Neural cell (in vitro differentiated cells): Measurements from ENCODE around the gene TMCC1. TPM values are rescaled to one million over a fixed set of nuclear protein-coding genes. Genes with fewer than 3 reads are reported as not detected.

Experiments used
- H2AFZ ChIP-seq: fragments of 200-600, 300-800 bp; sonication (generic), shearing (Covaris generic); 2 replicates; pipeline ENCODE4 v1.6.0; 2014; ENCODE audit warnings: low read depth, mild to moderate bottlenecking, antibody characterized with exemption, low read length, moderate library complexity
- H3F3A ChIP-seq: fragments of 200-600 bp; shearing (Covaris generic); 2 replicates; pipeline ENCODE4 v1.6.1; 2016; ENCODE audit warnings: mild to moderate bottlenecking, moderate library complexity, mixed read lengths, antibody characterized with exemption, low read length; ENCODE audit not compliant: insufficient read depth, poor library complexity, severe bottlenecking
- H3K27ac ChIP-seq: fragments of 200-600, 300-800 bp; sonication (generic), shearing (Covaris generic); 2 replicates; pipeline ENCODE4 v1.5.1; 2014; ENCODE audit warnings: mild to moderate bottlenecking, low read length, moderate library complexity
- H3K27me3 ChIP-seq: fragments of 300-800, 200-600 bp; sonication (generic), shearing (Covaris generic); 2 replicates; pipeline ENCODE4 v1.6.0; 2014; ENCODE audit warnings: mild to moderate bottlenecking, low read depth, low read length, moderate library complexity; ENCODE audit not compliant: insufficient read depth
- H3K36me3 ChIP-seq: fragments of 300-800, 200-600 bp; sonication (generic), shearing (Covaris generic); 2 replicates; pipeline ENCODE4 v1.5.1; 2014; ENCODE audit warnings: mild to moderate bottlenecking, antibody characterized with exemption, low read length, moderate library complexity; ENCODE audit not compliant: insufficient read depth
- H3K4me2 ChIP-seq: fragments of 300-800, 200-600 bp; sonication (generic), shearing (Covaris generic); 2 replicates; pipeline ENCODE4 v1.6.0; 2014; ENCODE audit warnings: mild to moderate bottlenecking, low read length
- H3K4me3 ChIP-seq: fragments of 300-800, 200-600 bp; sonication (generic), shearing (Covaris generic); 2 replicates; pipeline ENCODE4 v1.5.1; 2014; ENCODE audit warnings: mild to moderate bottlenecking, low read length, moderate library complexity
- H3K79me2 ChIP-seq: fragments of 200-600 bp; shearing (Covaris generic); replicated peaks from 2 replicates; pipeline ENCODE4 v1.6.0; 2014; ENCODE audit warnings: mild to moderate bottlenecking, low read length, moderate library complexity; ENCODE audit not compliant: insufficient read depth
- H3K9ac ChIP-seq: fragments of 300-800, 200-600 bp; sonication (generic), shearing (Covaris generic); 2 replicates; pipeline ENCODE4 v1.6.1; 2016; ENCODE audit warnings: mild to moderate bottlenecking, low read length, mixed read lengths
- H3K9me2 ChIP-seq: fragments of 200-600 bp; shearing (Covaris generic); 2 replicates; pipeline ENCODE4 v1.6.1; 2016; ENCODE audit warnings: mild to moderate bottlenecking, low read length, mixed read lengths; ENCODE audit not compliant: insufficient read depth
- H3K9me3 ChIP-seq: fragments of 200-600, 300-800 bp; sonication (generic), shearing (Covaris generic); 2 replicates; pipeline ENCODE4 v1.6.1; 2016; ENCODE audit warnings: mild to moderate bottlenecking, mixed run types, low read length, moderate library complexity, mixed read lengths
- H4K20me1 ChIP-seq: fragments of 200-600 bp; shearing (Covaris generic); 2 replicates; pipeline ENCODE4 v1.6.1; 2016; ENCODE audit warnings: mild to moderate bottlenecking, mixed run types; ENCODE audit not compliant: insufficient read depth
- CTCF ChIP-seq: fragments of 450-650 bp; IDR thresholded peaks from 2 replicates; pipeline ENCODE4 v1.5.1; 2014; ENCODE audit warnings: antibody characterized with exemption, mild to moderate bottlenecking, moderate library complexity; ENCODE audit not compliant: poor library complexity, severe bottlenecking
- EP300 ChIP-seq: fragments of 450-650 bp; conservative IDR thresholded peaks from 2 replicates; pipeline ENCODE4 v1.6.1; 2014; ENCODE audit warnings: antibody characterized with exemption, mild to moderate bottlenecking, moderate library complexity; ENCODE audit not compliant: poor library complexity, severe bottlenecking
- EZH2 ChIP-seq: fragments of 200-600, 300-800 bp; shearing (Covaris generic), sonication (generic); IDR thresholded peaks from 2 replicates; pipeline ENCODE4 v1.6.1; 2014; ENCODE audit warnings: antibody characterized with exemption, low read length, borderline replicate concordance, mild to moderate bottlenecking; ENCODE audit not compliant: insufficient read depth, poor library complexity, severe bottlenecking
- MXI1 ChIP-seq: fragments of 450-650 bp; conservative IDR thresholded peaks from 2 replicates; pipeline ENCODE4 v1.6.1; 2014; ENCODE audit warnings: antibody characterized with exemption, mild to moderate bottlenecking; ENCODE audit not compliant: poor library complexity, severe bottlenecking
- POLR2AphosphoS5 ChIP-seq: IDR thresholded peaks from 2 replicates; pipeline ENCODE4 v1.6.1; 2012
- RAD21 ChIP-seq: fragments of 450-650 bp; conservative IDR thresholded peaks from 2 replicates; pipeline ENCODE4 v1.6.1; 2014; ENCODE audit warnings: antibody characterized with exemption, mild to moderate bottlenecking, moderate library complexity
- REST ChIP-seq: IDR thresholded peaks from 2 replicates; pipeline ENCODE4 v1.6.1; 2012; ENCODE audit warnings: borderline replicate concordance
- SMC3 ChIP-seq: fragments of 450-650 bp; conservative IDR thresholded peaks from 2 replicates; pipeline ENCODE4 v1.6.1; 2014; ENCODE audit warnings: antibody characterized with exemption, mild to moderate bottlenecking, moderate library complexity; ENCODE audit not compliant: poor library complexity
- TAF1 ChIP-seq: IDR thresholded peaks from 2 replicates; pipeline ENCODE4 v1.6.1; 2012; ENCODE audit warnings: low read depth
- polyA plus RNA-seq: library from polyadenylated mRNA; depleted of rRNA; stranded (reverse); fragments of >200 nt; gene quantifications from 2 replicates; pipeline ENCODE4 v1.2.3, GENCODE V29; 2014

TMCC1 gene
- polyA plus RNA-seq, 1 donor from 2014 or later: 25.0 TPM

- TF ChIP-seq REST: no peak
These were observed 46.6 kb upstream of the TMCC1 start (continued) for GRCh38 chr3:129940086-129940485.

GRCh38 chr3:129938140-129938930 lies 44.8 kb upstream of the TMCC1 start:
- Histone ChIP-seq H4K20me1 (no peaks in the 10 kb centered on the region), H2AFZ (no peak overlapping the region), H3K4me3 (no peak overlapping the region), H3K9me2 (no peaks in the 10 kb centered on the region), H3K79me2 (no peaks in the 10 kb centered on the region), H3K4me2 (no peak overlapping the region), H3K9ac (no peak overlapping the region), H3K36me3 (no peaks in the 10 kb centered on the region), H3K27me3 (no peaks in the 10 kb centered on the region), H3K27ac (no peak overlapping the region), H3F3A (no peaks in the 10 kb centered on the region), H3K9me3 (no peaks in the 10 kb centered on the region)
- TF ChIP-seq POLR2AphosphoS5: no peak
- TF ChIP-seq MXI1: no peak
- TF ChIP-seq CTCF: no peak
- no peak for TF ChIP-seq TAF1
- no peak for TF ChIP-seq EP300
- no peak for TF ChIP-seq SMC3
- no peak for TF ChIP-seq REST
- TF ChIP-seq RAD21: no peak
- TF ChIP-seq EZH2: no peak
